ENCODE measurements around the gene LRRC10B.

The LRRC10B gene

DNA sequence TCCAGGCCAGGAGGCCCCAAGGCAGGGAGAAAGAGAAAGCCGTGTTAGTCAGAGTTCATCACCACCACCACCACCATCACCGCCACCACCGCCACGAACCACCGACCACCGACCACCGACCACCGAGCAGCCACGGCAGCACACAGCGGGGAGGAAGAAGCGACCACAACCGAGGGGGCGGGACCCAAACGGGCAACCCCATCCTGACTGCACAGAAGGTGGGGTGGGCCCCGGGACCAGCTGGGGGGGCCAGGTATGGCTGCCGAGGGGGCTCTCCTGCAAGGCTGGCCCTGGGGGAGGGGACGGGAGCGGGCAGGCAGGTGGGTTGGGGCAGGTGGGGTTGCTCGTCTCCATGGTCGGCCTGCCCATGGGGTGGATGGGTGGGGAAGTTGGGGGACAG, 38.1 kb downstream of the LRRC10B start:
- DNase-seq (ENCODE audit: low spot score): no peak

- no peak for DNase-seq (ENCODE audit: low spot score)
Observed at GRCh38 chr11:61547246-61547645, 38.7 kb downstream of the LRRC10B start.

DNA sequence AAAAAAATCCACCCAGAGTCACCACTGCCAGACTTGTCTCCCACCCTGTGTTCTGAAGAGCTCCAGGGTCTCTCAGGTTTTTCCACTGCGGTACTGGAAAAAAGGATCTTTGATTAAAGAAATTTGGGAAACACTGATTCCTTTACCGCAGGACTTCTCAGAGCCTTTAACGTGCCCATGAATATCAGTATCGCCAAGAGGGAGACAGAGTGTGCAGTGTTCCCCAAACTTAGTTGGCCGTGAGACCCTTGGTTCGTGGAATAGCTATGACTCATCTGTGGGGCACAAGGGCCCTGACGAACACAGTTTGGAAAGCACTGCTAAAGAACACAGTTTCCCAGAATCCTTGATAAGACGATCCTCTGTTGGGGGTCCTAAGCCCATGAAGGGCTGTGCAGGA, 40.6 kb downstream of the LRRC10B start:
- DNase-seq (ENCODE audit: low spot score): no peak

- no peak for DNase-seq (ENCODE audit: low spot score)
Observed at GRCh38 chr11:61549662-61550568, 41.4 kb downstream of the LRRC10B start.

DNA sequence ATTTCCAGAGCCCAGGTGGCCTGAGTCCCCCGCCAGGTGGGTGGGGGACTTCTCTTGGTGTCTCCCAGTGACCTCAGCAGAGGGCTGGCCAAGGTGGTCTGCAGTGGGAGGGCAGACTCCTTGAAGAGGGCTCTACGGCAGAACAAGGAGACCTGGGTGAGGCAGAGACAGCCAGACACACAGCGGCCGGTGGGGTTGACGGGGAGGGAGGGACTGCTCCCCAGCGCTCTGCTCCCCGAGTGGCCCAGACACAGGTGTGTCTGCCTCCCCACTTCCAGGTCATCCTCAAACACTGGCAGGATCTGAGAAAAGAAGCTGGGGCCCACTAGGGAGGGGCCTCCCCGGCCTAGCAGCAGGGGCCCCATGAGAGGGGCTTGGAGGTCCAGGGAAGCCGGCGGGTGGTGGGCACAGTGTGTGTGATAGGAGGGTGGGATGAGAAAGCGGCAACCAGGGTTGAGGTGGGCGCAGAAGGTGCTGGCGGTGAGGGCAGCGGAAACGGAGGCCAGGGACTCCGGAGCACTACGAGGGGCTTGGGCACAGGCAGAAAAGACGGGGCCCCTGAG, 42.2 kb downstream of the LRRC10B start:
- no peak for DNase-seq (ENCODE audit: low spot score)

GRCh38 chr11:61551634-61552033, 43.1 kb downstream of the LRRC10B start:
- DNase-seq (ENCODE audit: low spot score): no peak

DNA sequence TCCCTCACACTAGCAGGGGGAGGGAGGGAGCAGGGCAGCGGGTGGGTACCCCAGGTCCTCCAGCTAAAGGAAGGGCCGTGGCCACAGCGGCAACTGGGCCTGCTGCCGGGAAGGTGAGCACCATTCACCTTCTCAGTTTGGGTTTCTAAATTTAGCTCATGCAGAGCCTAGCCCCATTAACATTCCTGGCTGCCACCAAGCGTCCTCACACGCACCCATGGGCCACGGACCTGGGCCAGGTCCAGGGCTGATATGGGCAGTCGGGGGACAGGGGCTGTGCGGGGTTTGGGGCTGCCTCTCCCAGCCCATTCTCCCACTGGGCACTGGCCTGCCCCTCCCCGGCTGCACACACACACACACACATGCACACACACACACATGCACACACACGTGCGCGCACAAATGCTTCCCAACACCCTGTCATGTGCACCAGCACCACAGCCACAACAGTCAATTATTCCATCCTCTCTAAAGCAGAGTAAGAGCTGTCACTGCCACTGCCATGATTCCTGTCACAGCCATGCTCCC, 43.6 kb downstream of the LRRC10B start:
- no peak for DNase-seq (ENCODE audit: low spot score)

DNA sequence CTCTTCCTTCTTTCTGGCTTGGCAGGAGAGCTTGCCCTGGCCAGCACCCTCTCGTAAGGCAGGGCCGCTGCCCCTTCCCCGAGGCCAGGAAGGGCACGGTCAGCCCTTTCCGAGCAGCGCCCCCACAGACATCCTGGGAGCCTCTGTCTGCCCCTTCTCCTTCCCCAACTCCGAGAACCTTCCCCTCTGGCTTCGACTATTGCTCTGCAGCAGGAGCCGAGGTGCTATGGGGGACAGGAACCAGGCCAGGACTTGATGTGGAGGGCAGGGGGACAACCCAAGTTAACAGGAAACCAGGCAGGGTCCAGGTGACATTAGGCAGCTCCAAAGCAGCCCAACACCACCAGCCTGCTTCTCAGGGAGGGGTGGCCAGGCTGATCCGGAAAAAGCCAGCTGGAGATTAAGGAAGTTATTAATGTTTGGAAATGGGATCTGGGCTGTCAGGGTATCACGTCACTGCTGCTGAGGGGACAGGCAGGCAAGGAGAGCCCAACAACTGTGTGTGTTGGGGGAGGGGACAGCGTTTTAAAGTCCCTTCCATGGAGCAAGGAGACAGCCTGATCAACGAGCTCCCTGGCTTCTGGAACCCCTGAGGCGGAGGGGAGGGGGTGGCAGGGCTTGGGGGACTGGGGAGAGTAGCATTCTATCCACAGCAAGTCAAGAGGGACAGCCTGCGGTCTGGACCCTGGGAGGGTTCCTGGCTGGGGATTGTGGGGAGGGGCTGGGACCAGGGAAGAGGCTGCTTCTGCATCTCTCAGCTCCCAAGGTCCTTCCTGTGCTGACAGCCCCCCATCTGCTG, 45.0 kb downstream of the LRRC10B start:
- DNase-seq (ENCODE audit: low spot score): no peak

DNA sequence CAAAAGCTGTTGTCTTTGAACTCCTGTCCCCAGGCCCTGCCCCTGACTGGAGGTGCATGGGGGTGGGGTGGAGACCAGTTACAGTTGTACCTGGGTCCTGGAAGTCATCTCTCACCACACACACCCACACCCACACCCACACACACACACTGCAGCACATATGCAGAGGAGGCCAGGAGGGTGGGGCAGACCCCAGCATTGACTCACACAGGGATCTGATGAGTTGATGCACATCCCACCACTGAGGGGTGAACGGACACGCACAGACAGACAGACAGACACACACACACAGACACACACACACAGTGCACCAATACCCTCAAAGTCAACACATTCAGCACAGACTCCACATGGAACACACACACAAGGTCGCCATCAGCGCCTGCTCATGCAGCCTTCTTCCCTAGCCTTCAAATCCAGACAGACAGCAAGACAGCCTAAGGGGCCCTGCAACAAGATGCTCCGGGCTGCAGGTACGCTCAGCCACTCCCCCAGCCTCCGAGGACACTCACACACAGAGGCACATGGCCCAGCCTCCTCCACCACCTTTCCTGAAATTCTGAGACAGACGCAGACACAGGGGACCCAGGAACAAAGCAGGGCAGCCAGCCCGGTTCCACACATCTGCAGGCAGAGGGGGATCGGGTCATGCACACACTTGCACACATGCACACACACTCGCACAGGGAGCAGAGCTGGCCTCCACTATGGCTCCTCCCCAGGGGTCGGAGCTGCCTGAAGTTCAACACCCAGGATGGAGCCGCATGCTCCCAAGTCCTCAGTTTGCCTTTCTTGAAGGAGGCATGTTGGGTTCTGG, 45.8 kb downstream of the LRRC10B start:
- no peak for DNase-seq (ENCODE audit: low spot score)

DNA sequence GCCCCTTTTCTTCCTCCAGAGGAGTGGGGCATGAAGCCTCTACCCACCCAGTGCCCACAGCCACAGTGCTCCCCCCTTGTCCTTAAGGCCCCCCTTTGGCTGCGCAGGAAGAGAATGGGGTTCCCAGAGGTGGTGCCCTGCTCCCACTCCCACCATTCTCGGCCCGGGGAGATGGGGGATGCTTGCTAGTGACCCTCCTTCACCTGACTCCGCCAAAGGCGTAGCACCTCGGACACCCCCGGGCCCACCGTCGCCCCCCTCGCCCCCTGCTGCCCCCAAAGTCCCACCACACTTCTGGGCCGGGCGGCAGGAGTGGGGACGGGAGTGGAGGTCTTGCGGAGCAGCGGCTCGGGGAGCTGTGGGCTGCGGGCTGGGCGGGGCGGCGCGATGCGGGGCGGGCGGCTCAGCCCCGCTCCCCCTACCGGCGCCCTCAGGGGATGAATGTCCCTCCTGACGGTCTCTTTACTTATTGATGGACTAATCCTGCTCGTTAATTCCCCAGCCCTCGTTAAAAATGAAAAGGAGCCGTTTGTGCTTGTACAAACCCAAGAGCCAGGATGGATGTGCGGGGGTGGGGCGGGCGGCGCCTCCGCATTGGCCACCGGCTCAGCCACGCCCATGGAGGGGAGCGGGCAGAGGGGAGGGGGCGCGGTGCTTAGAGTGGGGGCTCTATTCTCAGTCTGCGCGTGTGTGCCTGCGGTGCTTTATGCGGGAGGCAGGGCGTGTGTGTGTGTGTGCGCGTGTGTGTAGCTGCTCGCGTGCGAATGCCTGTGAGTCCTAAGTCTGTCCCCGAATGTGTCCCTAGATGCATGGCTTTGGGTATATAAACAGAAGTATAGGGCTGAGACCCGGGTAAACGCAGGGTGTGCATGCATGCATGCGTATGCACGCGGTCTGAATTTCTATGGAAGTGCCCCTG, 46.8 kb downstream of the LRRC10B start:
- DNase-seq (ENCODE audit: low spot score): no peak

DNA sequence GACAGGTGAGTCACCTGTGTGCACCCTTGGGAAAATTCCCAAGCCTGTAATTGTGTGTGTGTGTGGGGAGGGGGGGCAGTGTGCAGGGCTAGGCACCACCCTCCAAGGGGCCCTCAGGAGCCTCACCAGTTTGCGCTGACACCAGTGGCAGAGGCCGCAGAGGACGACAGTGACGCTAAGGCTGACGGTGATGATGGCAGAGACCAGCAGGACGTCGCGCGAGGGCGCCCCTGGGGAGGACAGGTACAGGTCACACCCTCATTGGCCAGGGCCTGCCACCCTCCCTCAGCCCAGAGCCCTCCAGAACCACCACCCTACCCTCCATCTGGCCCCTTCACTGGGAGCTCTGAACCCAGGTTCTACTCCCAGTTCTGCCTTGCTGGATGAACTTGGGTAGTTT, 47.4 kb downstream of the LRRC10B start:
- DNase-seq (ENCODE audit: low spot score): no peak

GRCh38 chr11:61556621-61557020, 48.1 kb downstream of the LRRC10B start:
- DNase-seq (ENCODE audit: low spot score): no peak
